SK-N-SH treated with all-trans-retinoic acid at 6 μM for 48 hours (cell line): ENCODE results near the gene AUNIP.

ENCODE experiments used
- ATAC-seq: fragments of 200-7000 bp; cut with Tn5 transposase; 3 replicates; pipeline ENCODE4 v1.9.1; 2020; ENCODE audit warnings: mild to moderate bottlenecking, moderate library complexity
- ARNTL ChIP-seq: fragments of 450-650 bp; formaldehyde crosslinking; IDR thresholded peaks from 2 replicates; pipeline ENCODE4 v1.5.0; 2020; ENCODE audit warnings: low read depth, mild to moderate bottlenecking, moderate library complexity, borderline replicate concordance
- BACH2 ChIP-seq: fragments of 250-450 bp; sonication (Bioruptor Pico); IDR thresholded peaks from 2 replicates; pipeline ENCODE4 v1.9.0; 2021; ENCODE audit warnings: mild to moderate bottlenecking, borderline replicate concordance
- CSRNP3 ChIP-seq: fragments of 250-450 bp; sonication (Bioruptor Pico); IDR thresholded peaks from 2 replicates; pipeline ENCODE4 v1.5.1; 2021; ENCODE audit warnings: mild to moderate bottlenecking, moderate library complexity
- ESRRG ChIP-seq: fragments of 250-450 bp; sonication (Bioruptor Pico); IDR thresholded peaks from 2 replicates; pipeline ENCODE4 v1.6.1; 2021; ENCODE audit warnings: mild to moderate bottlenecking
- GLIS3 ChIP-seq: fragments of 250-450 bp; sonication (Bioruptor Pico); IDR thresholded peaks from 2 replicates; pipeline ENCODE4 v1.5.0; 2020; ENCODE audit warnings: mild to moderate bottlenecking, moderate library complexity
- ISL1 ChIP-seq: fragments of 250-450 bp; sonication (Bioruptor Pico); IDR thresholded peaks from 2 replicates; pipeline ENCODE4 v2.1.2; 2022; ENCODE audit warnings: mild to moderate bottlenecking, moderate library complexity
- OSR1 ChIP-seq: fragments of 250-450 bp; sonication (Bioruptor Pico); IDR thresholded peaks from 2 replicates; pipeline ENCODE4 v1.8.0; 2022; ENCODE audit warnings: moderate library complexity, mild to moderate bottlenecking, inconsistent platforms
- PATZ1 ChIP-seq: fragments of 250-450 bp; sonication (Bioruptor Pico); IDR thresholded peaks from 2 replicates; pipeline ENCODE4 v1.8.0; 2020; ENCODE audit warnings: mild to moderate bottlenecking, moderate library complexity, borderline replicate concordance
- POU6F1 ChIP-seq: fragments of 250-450 bp; sonication (Bioruptor Pico); IDR thresholded peaks from 2 replicates; pipeline ENCODE4 v1.8.0; 2021; ENCODE audit warnings: low read depth, mild to moderate bottlenecking, moderate library complexity, borderline replicate concordance
- PPARA ChIP-seq: fragments of 250-450 bp; sonication (Bioruptor Pico); IDR thresholded peaks from 2 replicates; pipeline ENCODE4 v1.5.0; 2020; ENCODE audit warnings: mild to moderate bottlenecking, borderline replicate concordance
- RARB ChIP-seq: fragments of 250-450 bp; sonication (Bioruptor Pico); IDR thresholded peaks from 2 replicates; pipeline ENCODE4 v1.8.0; 2021; ENCODE audit warnings: mild to moderate bottlenecking, moderate library complexity
- SNAI2 ChIP-seq: fragments of 250-450 bp; sonication (Bioruptor Pico); IDR thresholded peaks from 2 replicates; pipeline ENCODE4 v1.5.0; 2020; ENCODE audit warnings: mild to moderate bottlenecking, moderate library complexity
- TCF4 ChIP-seq: fragments of 250-450 bp; sonication (Bioruptor Pico); IDR thresholded peaks from 2 replicates; pipeline ENCODE4 v1.8.0; 2021; ENCODE audit warnings: mild to moderate bottlenecking, moderate library complexity, borderline replicate concordance
- TOX ChIP-seq: fragments of 250-450 bp; sonication (Bioruptor Pico); IDR thresholded peaks from 2 replicates; pipeline ENCODE4 v1.8.0; 2021; ENCODE audit warnings: mild to moderate bottlenecking, moderate library complexity, borderline replicate concordance
- TSHZ2 ChIP-seq: fragments of 250-450 bp; sonication (Bioruptor Pico); IDR thresholded peaks from 2 replicates; pipeline ENCODE4 v1.5.0; 2020; ENCODE audit warnings: mild to moderate bottlenecking, moderate library complexity
- ZC3H10 ChIP-seq: fragments of 250-450 bp; sonication (Bioruptor Pico); IDR thresholded peaks from 2 replicates; pipeline ENCODE4 v1.5.1; 2021; ENCODE audit warnings: mild to moderate bottlenecking, moderate library complexity
- ZFP3 ChIP-seq: fragments of 250-450 bp; sonication (Bioruptor Pico); IDR thresholded peaks from 2 replicates; pipeline ENCODE4 v1.5.0; 2020; ENCODE audit warnings: mild to moderate bottlenecking, moderate library complexity
- ZFP30 ChIP-seq: fragments of 450-650 bp; formaldehyde crosslinking; IDR thresholded peaks from 2 replicates; pipeline ENCODE4 v1.5.0; 2022; ENCODE audit warnings: mild to moderate bottlenecking, moderate library complexity
- ZNF565 ChIP-seq: fragments of 450-650 bp; formaldehyde crosslinking; conservative IDR thresholded peaks from 2 replicates; pipeline ENCODE4 v1.5.0; 2020; ENCODE audit warnings: low read depth, mild to moderate bottlenecking, moderate library complexity
- ZNF70 ChIP-seq: fragments of 450-650 bp; formaldehyde crosslinking; IDR thresholded peaks from 2 replicates; pipeline ENCODE4 v1.5.0; 2020; ENCODE audit warnings: mild to moderate bottlenecking, moderate library complexity
- ZNF8 ChIP-seq: fragments of 450-650 bp; formaldehyde crosslinking; IDR thresholded peaks from 2 replicates; pipeline ENCODE4 v1.5.0; 2020; ENCODE audit warnings: mild to moderate bottlenecking, moderate library complexity
- TF ChIP-seq, protein P1 (sequence below): fragments of 250-450 bp; sonication (Bioruptor Pico); IDR thresholded peaks from 2 replicates; pipeline ENCODE4 v1.5.1; 2020; ENCODE audit warnings: low read depth, mild to moderate bottlenecking, moderate library complexity

The AUNIP gene

GRCh38 chr1:25829046-25829445, 30.2 kb downstream of the AUNIP start (continued):
- TF ChIP-seq ESRRG: no peak
- TF ChIP-seq, all 23 proteins: peak for 0

GRCh38 chr1:25828491-25828890, 30.8 kb downstream of the AUNIP start:
- TF ChIP-seq RARB (CRISPR knock-in tag) (no peak), ZC3H10 (CRISPR knock-in tag) (no peak), POU6F1 (CRISPR knock-in tag) (no peak), PPARA (CRISPR knock-in tag) (no peak), SNAI2 (CRISPR knock-in tag) (no peak), GLIS3 (CRISPR knock-in tag) (no peak), ZNF565 (no peak), OSR1 (no peak), ZNF8 (no peak), ESRRG (no peak), TCF4 (CRISPR knock-in tag) (no peak), ZNF70 (CRISPR knock-in tag) (no peak), CSRNP3 (no peak), TOX (CRISPR knock-in tag) (no peak), ZFP3 (CRISPR knock-in tag) (no peak), TSHZ2 (CRISPR knock-in tag) (no peak), BACH2 (no peak), ISL1 (no peak)
- TF ChIP-seq, protein P1, sequence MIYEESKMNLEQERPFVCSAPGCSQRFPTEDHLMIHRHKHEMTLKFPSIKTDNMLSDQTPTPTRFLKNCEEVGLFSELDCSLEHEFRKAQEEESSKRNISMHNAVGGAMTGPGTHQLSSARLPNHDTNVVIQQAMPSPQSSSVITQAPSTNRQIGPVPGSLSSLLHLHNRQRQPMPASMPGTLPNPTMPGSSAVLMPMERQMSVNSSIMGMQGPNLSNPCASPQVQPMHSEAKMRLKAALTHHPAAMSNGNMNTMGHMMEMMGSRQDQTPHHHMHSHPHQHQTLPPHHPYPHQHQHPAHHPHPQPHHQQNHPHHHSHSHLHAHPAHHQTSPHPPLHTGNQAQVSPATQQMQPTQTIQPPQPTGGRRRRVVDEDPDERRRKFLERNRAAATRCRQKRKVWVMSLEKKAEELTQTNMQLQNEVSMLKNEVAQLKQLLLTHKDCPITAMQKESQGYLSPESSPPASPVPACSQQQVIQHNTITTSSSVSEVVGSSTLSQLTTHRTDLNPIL: no peak
- ATAC-seq: no peak

- ATAC-seq: no peak
- TF ChIP-seq ZFP30 (no peak), PATZ1 (no peak), ISL1 (no peak), OSR1 (no peak), TCF4 (CRISPR knock-in tag) (no peak), ZFP3 (CRISPR knock-in tag) (no peak), ZNF565 (no peak), GLIS3 (CRISPR knock-in tag) (no peak), ARNTL (CRISPR knock-in tag) (no peak), POU6F1 (CRISPR knock-in tag) (no peak), ESRRG (no peak), PPARA (CRISPR knock-in tag) (no peak), TSHZ2 (CRISPR knock-in tag) (no peak)
- TF ChIP-seq, protein P1: no peak
Observed at GRCh38 chr1:25826571-25826970, 32.7 kb downstream of the AUNIP start.
